Measurements from ENCODE around the gene KCNA5. TPM values are rescaled to one million over a fixed set of nuclear protein-coding genes. Genes with fewer than 3 reads are reported as not detected.
A peak's percentile ranks its signal among the peaks of the same experiment; 100 is the strongest.

Gene KCNA5
- total and polyA plus RNA-seq, 2 of the 4 experiments (the other 2 are of a cell fraction), result not detected

GRCh38 chr12:5094551-5094950, 50.9 kb downstream of the KCNA5 start:
- Histone ChIP-seq H3K23ac (ENCODE audit: low read depth, low read length) (no peak overlapping the region), H3K56ac (ENCODE audit: extremely low read depth, insufficient read depth, low read length) (no peak overlapping the region), H3K9me3 (ENCODE audit: control insufficient read depth, insufficient read depth, low read length) (no peaks in the 10 kb centered on the region), H3K18ac (ENCODE audit: low read depth, low read length) (peak overlapping the region; percentile 50), H4K91ac (ENCODE audit: insufficient read depth, low read depth, low read length) (peak overlapping the region; percentile 53), H3K4me2 (ENCODE audit: low read depth, low read length) (no peak overlapping the region), H3K36me3 (ENCODE audit: control insufficient read depth, insufficient read depth, low read length) (no peaks in the 10 kb centered on the region), H2BK15ac (ENCODE audit: low read depth, low read length) (peak overlapping the region; percentile 70; the same call in 1 of the 3 replicates), H2BK120ac (ENCODE audit: low read depth, low read length) (peak overlapping the region; percentile 84), H3K9me1 (ENCODE audit: insufficient read depth, low read length) (peaks cover 16% of the 10 kb centered on the region), H3K27me3 (ENCODE audit: control insufficient read depth, insufficient read depth, low read length) (no peaks in the 10 kb centered on the region), H4K20me1 (ENCODE audit: insufficient read depth, low read length) (no peaks in the 10 kb centered on the region), H3K4me1 (ENCODE audit: control insufficient read depth, insufficient read depth, low read length) (peaks cover 14% of the 10 kb centered on the region), H2BK5ac (ENCODE audit: low read depth, low read length, poor library complexity, severe bottlenecking) (no peak overlapping the region), H3K4me3 (ENCODE audit: insufficient read depth, low read depth, low read length) (no peak overlapping the region), H3K14ac (replicated peaks; ENCODE audit: low read depth, low read length) (peak overlapping the region; percentile 71), H4K5ac (ENCODE audit: low read depth, low read length) (no peak overlapping the region; the same call in 1 of the 2 replicates), H3K27ac (ENCODE audit: insufficient read depth, low read length) (no peak overlapping the region), H2AFZ (replicated peaks; ENCODE audit: low read length, poor library complexity) (no peak overlapping the region), H3K9ac (ENCODE audit: low read depth, low read length) (no peak overlapping the region), H3K79me1 (ENCODE audit: low read depth in 1 of 2, low read length in 2 of 2) (peaks cover 0 to 4% of the 10 kb centered on the region in 2 experiments; a peak in 1 of 4 replicates), H2BK20ac (ENCODE audit: low read depth, low read length) (peak overlapping the region; percentile 80), H3K4ac (ENCODE audit: low read depth, low read length) (peak overlapping the region; percentile 76), H2AK5ac (ENCODE audit: low read depth, low read length) (peak overlapping the region; percentile 45; the same call in 1 of the 2 replicates), H2AK9ac (replicated peaks; ENCODE audit: low read depth, low read length, poor library complexity) (no peak overlapping the region), H4K8ac (ENCODE audit: low read depth in 2 of 2, low read length in 2 of 2) (peak overlapping the region; percentile 13 to 65; a peak in 2 of 4 replicates)
- intact Hi-C loops (cut with micrococcal nuclease), result no loop called here
- no TSS peak for BruUV-seq (replicated peaks)
- TF ChIP-seq ELK1 (IDR thresholded peaks at IDR 0.05; ENCODE audit: borderline replicate concordance, low read depth, low read length) (no peak), MAZ (IDR thresholded peaks at IDR 0.05; ENCODE audit: borderline replicate concordance, low read depth, low read length) (no peak), NFE2L2 (IDR thresholded peaks at IDR 0.05; ENCODE audit: low read depth, low read length) (no peak), MAFK (IDR thresholded peaks at IDR 0.05; ENCODE audit: low read depth, low read length) (no peak), CTCF (conservative IDR thresholded peaks at IDR 0.05; ENCODE audit: low read depth, low read length) (no peak), CEBPB (IDR thresholded peaks at IDR 0.05; ENCODE audit: low read depth, low read length) (no peak), RFX5 (IDR thresholded peaks at IDR 0.05; ENCODE audit: low read depth, low read length) (no peak), CHD1 (IDR thresholded peaks at IDR 0.05; ENCODE audit: low read depth, low read length) (no peak), BHLHE40 (IDR thresholded peaks at IDR 0.05; ENCODE audit: low read depth, low read length) (no peak), RAD21 (IDR thresholded peaks at IDR 0.05; ENCODE audit: low read length) (no peak), FOS (IDR thresholded peaks at IDR 0.05; ENCODE audit: low read depth, low read length) (no peak), MXI1 (IDR thresholded peaks at IDR 0.05; ENCODE audit: borderline replicate concordance, low read depth, low read length) (no peak), SMC3 (IDR thresholded peaks at IDR 0.05; ENCODE audit: low read depth, low read length) (no peak), POLR2A (IDR thresholded peaks at IDR 0.05; ENCODE audit: low read depth, low read length) (no peak), RCOR1 (IDR thresholded peaks at IDR 0.05; ENCODE audit: insufficient replicate concordance, low read length) (no peak), USF2 (IDR thresholded peaks at IDR 0.05; ENCODE audit: low read depth, low read length) (no peak)
- ATAC-seq (ENCODE audit: low read depth), result peak; percentile 21; the same call in 1 of the 2 replicates
- in situ Hi-C loops (cut with MboI; ENCODE audit: low sequenced_read_pairs), result loop anchor here (5.0 kb wide), 1 partner anchor 343 kb away; no protein-coding TSS in a partner anchor
- dilution Hi-C loops (cut with HindIII; ENCODE audit: low sequenced_read_pairs, unreplicated experiment), result no loop called here
- ChIA-PET CTCF (interaction anchor here (1.0 kb wide), 1 partner anchor 334 kb away, joined by 3 read pairs; no protein-coding TSS in a partner anchor), POLR2A (ENCODE audit: unreplicated experiment) (no interaction called here)
- WGBS, 2 experiments (ENCODE audit: extremely low coverage in 2 of 2, insufficient read length in 1 of 2), result no CpG with 5 or more reads among the region's 1 CpG
- peak; percentile 29 for DNase-seq
